Astrocyte (in vitro differentiated cells and primary cell): Measurements from ENCODE around the gene ORAI1.
"Not testable (repeated sequence)": the region's sequence is repeated elsewhere in the genome, so short reads cannot be mapped to it uniquely, and the experiment has no call there.

Experiments used
- CTCF ChIP-seq: IDR thresholded peaks from 2 replicates; pipeline ENCODE4 v1.5.1; 2011; ENCODE audit warnings: low read depth, mild to moderate bottlenecking, inconsistent platforms, low read length, moderate library complexity; ENCODE audit not compliant: insufficient read depth
- EZH2 ChIP-seq: IDR thresholded peaks from 2 replicates; pipeline ENCODE4 v1.6.1; 2012; ENCODE audit warnings: mild to moderate bottlenecking, low read length, inconsistent platforms; ENCODE audit not compliant: insufficient read depth

GRCh38 chr12:121679661-121680197, 53.4 kb downstream of the ORAI1 start:
- TF ChIP-seq CTCF, EZH2: not testable (repeated sequence)
